ENCODE measurements around the gene CCDC149.

The CCDC149 gene

DNA sequence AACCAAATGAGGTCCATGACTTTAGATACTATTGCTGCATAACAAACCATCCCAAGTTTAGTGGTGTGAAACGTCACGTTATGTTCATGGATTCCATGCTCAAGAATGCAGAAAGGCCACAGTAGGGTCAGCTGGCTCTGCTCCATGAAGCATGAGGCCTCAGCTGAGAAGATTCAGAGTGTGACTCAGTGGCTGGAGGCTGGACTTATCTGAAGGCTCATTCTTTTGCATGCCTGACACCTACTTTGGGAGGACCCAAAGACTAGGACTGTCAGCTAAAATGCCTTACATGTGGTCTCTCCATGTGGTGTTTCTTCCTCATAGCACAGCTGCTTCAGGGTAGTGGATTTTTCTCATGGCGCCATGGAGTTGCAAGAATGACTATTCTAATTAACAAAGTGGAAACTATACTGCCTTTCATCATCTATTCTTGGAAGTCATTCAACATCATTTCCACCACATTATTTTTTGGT is 11.5 kb upstream of the CCDC149 start:
- no peak overlapping the region for H3K27ac ChIP-seq
- H3K36me3 ChIP-seq, result no peaks in the 10 kb centered on the region
- no peaks in the 10 kb centered on the region for H3K4me1 ChIP-seq
- H3K4me3 ChIP-seq, result no peak overlapping the region
- intact Hi-C loops (cut with DNase I; ENCODE audit: low total_unique reads), result no loop called here
- H3K27me3 ChIP-seq, result no peaks in the 10 kb centered on the region
- TF ChIP-seq, protein P1, sequence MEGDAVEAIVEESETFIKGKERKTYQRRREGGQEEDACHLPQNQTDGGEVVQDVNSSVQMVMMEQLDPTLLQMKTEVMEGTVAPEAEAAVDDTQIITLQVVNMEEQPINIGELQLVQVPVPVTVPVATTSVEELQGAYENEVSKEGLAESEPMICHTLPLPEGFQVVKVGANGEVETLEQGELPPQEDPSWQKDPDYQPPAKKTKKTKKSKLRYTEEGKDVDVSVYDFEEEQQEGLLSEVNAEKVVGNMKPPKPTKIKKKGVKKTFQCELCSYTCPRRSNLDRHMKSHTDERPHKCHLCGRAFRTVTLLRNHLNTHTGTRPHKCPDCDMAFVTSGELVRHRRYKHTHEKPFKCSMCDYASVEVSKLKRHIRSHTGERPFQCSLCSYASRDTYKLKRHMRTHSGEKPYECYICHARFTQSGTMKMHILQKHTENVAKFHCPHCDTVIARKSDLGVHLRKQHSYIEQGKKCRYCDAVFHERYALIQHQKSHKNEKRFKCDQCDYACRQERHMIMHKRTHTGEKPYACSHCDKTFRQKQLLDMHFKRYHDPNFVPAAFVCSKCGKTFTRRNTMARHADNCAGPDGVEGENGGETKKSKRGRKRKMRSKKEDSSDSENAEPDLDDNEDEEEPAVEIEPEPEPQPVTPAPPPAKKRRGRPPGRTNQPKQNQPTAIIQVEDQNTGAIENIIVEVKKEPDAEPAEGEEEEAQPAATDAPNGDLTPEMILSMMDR (IDR thresholded peaks at IDR 0.05), result no peak
- no peak for DNase-seq
- H3K9me3 ChIP-seq, result peaks cover 0 to 3% (median 3%) of the 10 kb centered on the region in 3 donors

DNA sequence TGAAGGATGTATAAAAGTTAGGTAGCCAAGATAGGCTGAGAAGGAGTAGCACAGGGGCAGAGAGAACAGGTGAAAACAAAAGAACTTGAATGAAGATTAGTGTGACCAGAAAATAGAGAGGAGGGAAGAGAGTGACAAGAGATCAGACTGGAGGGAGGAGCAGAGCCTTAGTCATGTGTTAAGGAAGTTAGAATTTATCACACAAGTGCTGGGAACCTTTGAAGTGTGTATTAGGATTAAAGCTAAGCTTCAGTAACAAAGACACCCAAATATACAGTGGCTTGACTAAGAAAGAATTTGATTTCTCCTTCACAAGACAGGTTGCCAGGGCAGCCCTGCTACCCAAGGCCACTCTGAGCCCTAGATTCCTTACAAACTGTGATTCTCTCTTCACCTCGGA is 10.7 kb upstream of the CCDC149 start:
- no peak overlapping the region for H3K27ac ChIP-seq
- H3K4me3 ChIP-seq, result no peak overlapping the region
- intact Hi-C loops (cut with DNase I; ENCODE audit: low total_unique reads), result no loop called here
- peaks cover 0 to 3% (median 3%) of the 10 kb centered on the region in 3 donors for H3K9me3 ChIP-seq
- TF ChIP-seq, protein P1 (IDR thresholded peaks at IDR 0.05), result no peak
- H3K27me3 ChIP-seq, result no peaks in the 10 kb centered on the region
- H3K36me3 ChIP-seq, result no peaks in the 10 kb centered on the region
- H3K4me1 ChIP-seq, result no peaks in the 10 kb centered on the region
- DNase-seq, result no peak

DNA sequence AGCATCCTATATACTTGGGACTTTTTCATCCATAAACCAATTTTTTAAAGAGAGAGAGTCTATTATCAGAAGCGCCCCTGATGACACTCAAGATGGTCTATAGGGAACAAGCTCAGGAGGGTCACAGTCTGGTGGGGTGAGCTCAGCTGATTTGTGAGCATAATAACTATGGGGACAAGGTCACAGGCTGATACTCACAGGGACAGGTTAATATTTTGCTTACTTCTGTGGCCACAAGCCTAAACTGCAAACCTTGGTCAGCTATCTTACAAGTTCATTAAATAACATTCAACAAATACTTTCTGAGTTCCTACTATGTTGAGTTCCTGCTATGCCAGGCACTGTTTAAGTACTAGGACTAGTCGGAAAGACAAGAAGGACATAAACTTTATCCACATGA is 10.2 kb upstream of the CCDC149 start:
- Histone ChIP-seq H3K9me3 (peaks cover 0 to 3% (median 3%) of the 10 kb centered on the region in 3 donors), H3K27ac (no peak overlapping the region), H3K4me3 (no peak overlapping the region), H3K4me1 (no peaks in the 10 kb centered on the region), H3K36me3 (no peaks in the 10 kb centered on the region), H3K27me3 (no peaks in the 10 kb centered on the region)
- TF ChIP-seq, protein P1 (IDR thresholded peaks at IDR 0.05), result no peak
- DNase-seq, result no peak
- intact Hi-C loops (cut with DNase I; ENCODE audit: low total_unique reads), result no loop called here

DNA sequence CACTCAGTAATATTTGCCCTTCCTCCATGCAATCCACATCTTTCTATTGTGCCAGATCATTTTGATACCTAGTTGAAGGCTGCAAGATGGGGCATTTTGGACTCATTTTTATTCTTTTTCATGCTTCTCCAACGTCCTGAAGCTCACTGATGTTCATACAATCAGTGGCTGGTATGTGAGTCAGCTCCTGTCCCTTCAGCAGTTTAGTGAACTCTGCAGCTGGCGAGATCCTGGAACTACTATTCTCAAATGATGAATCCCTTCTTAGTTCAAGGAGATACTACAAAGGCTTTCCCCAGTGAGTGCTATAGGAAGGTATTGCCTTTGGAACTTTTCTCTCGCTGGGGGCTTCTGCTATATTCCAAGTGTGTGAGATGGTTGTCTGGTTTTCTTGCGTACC is 9.6 kb upstream of the CCDC149 start:
- TF ChIP-seq, protein P1 (IDR thresholded peaks at IDR 0.05), result no peak
- no peak for DNase-seq

DNA sequence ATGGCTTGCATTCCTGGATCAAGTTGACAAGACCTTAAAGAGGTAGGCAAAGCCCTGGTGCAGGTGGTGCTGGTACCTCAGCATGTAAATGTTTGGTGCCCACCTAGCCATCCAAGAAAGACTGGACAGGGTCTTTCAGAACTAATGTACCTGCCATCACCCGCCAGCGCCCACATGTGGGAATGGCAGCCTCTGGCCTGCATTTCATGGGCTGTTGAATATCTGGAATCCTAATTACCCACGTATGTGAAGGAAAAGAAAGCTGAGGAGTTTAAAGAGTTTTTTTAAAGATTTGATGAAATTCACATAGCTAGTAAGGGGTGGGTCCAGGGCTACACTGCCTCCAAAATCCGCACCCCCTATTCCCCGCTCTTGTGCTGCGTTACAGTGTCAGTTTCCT is 8.6 kb upstream of the CCDC149 start:
- no peaks in the 10 kb centered on the region for H3K27me3 ChIP-seq
- no peak overlapping the region for H3K4me3 ChIP-seq
- no peaks in the 10 kb centered on the region for H3K36me3 ChIP-seq
- intact Hi-C loops (cut with DNase I; ENCODE audit: low total_unique reads), result no loop called here
- no peaks in the 10 kb centered on the region for H3K4me1 ChIP-seq
- H3K9me3 ChIP-seq, result peaks cover 0 to 3% (median 3%) of the 10 kb centered on the region in 3 donors
- TF ChIP-seq, protein P1 (IDR thresholded peaks at IDR 0.05), result no peak
- H3K27ac ChIP-seq, result no peak overlapping the region
- DNase-seq, result no peak

More for the DNA sequence above, 9.6 kb upstream of the CCDC149 start:
- no peaks in the 10 kb centered on the region for H3K27me3 ChIP-seq
- H3K9me3 ChIP-seq, result peaks cover 0 to 3% (median 3%) of the 10 kb centered on the region in 3 donors
- intact Hi-C loops (cut with DNase I; ENCODE audit: low total_unique reads), result no loop called here
- no peaks in the 10 kb centered on the region for H3K4me1 ChIP-seq
- no peak overlapping the region for H3K4me3 ChIP-seq
- H3K36me3 ChIP-seq, result no peaks in the 10 kb centered on the region
- H3K27ac ChIP-seq, result no peak overlapping the region

DNA sequence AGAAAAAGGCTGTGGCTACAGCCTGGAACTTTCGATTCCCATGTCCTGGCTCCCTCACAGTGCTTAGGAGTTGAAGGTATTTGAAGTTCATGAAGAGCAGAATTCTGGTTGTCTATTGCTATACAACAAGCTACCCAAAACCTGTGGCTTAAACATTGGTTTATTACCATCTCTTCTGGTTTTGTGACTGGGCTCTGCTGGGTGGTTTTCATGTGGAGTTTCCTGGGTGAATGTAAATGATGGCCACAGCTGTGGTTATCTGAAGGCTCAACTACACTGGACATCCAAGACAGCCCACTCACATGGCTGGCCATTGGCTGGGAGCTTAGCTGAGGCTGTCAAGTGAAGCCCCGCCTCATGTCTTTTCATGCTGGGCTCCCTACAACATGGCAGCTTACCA is 7.2 kb upstream of the CCDC149 start:
- Histone ChIP-seq H3K9me3 (peaks cover 0 to 3% (median 3%) of the 10 kb centered on the region in 3 donors), H3K27ac (no peak overlapping the region), H3K4me3 (no peak overlapping the region), H3K36me3 (no peaks in the 10 kb centered on the region), H3K4me1 (no peaks in the 10 kb centered on the region), H3K27me3 (no peaks in the 10 kb centered on the region)
- TF ChIP-seq, protein P1 (IDR thresholded peaks at IDR 0.05), result no peak
- no peak for DNase-seq
- intact Hi-C loops (cut with DNase I; ENCODE audit: low total_unique reads), result no loop called here
